ENCODE results near the gene SEL1L3.

Gene SEL1L3

GRCh38 chr4:25842229-25842845, 20.5 kb downstream of the SEL1L3 start:
- TF ChIP-seq CTCF (IDR thresholded peaks at IDR 0.05; ENCODE audit: low read depth, low read length, missing control alignments): no peak
- H3K4me3 ChIP-seq (replicated peaks; ENCODE audit: low read depth, low read length): no peak overlapping the region
- DNase-seq (ENCODE audit: extremely low read depth, low read depth): no peak

GRCh38 chr4:25839687-25840086, 23.1 kb downstream of the SEL1L3 start:
- DNase-seq (ENCODE audit: extremely low read depth, low read depth): no peak
- no peak for TF ChIP-seq CTCF (IDR thresholded peaks at IDR 0.05; ENCODE audit: low read depth, low read length, missing control alignments)
- H3K4me3 ChIP-seq (replicated peaks; ENCODE audit: low read depth, low read length): no peak overlapping the region

- no peak overlapping the region for H3K4me3 ChIP-seq (replicated peaks; ENCODE audit: low read depth, low read length)
- no peak for DNase-seq (ENCODE audit: extremely low read depth, low read depth)
- no peak for TF ChIP-seq CTCF (IDR thresholded peaks at IDR 0.05; ENCODE audit: low read depth, low read length, missing control alignments)
Measured at GRCh38 chr4:25839233-25839632, 23.6 kb downstream of the SEL1L3 start.

GRCh38 chr4:25838526-25838925, 24.3 kb downstream of the SEL1L3 start:
- TF ChIP-seq CTCF (IDR thresholded peaks at IDR 0.05; ENCODE audit: low read depth, low read length, missing control alignments): no peak
- no peak overlapping the region for H3K4me3 ChIP-seq (replicated peaks; ENCODE audit: low read depth, low read length)
- DNase-seq (ENCODE audit: extremely low read depth, low read depth): no peak

GRCh38 chr4:25837107-25837506, 25.7 kb downstream of the SEL1L3 start:
- no peak for DNase-seq (ENCODE audit: extremely low read depth, low read depth)
- no peak for TF ChIP-seq CTCF (IDR thresholded peaks at IDR 0.05; ENCODE audit: low read depth, low read length, missing control alignments)
- H3K4me3 ChIP-seq (replicated peaks; ENCODE audit: low read depth, low read length): no peak overlapping the region

- DNase-seq (ENCODE audit: extremely low read depth, low read depth): no peak
- TF ChIP-seq CTCF (IDR thresholded peaks at IDR 0.05; ENCODE audit: low read depth, low read length, missing control alignments): no peak
- H3K4me3 ChIP-seq (replicated peaks; ENCODE audit: low read depth, low read length): no peak overlapping the region
Measured at GRCh38 chr4:25835384-25835783, 27.4 kb downstream of the SEL1L3 start.
